AML-193 (cell line): ENCODE measurements around the gene RELCH.

Experiments used
- DNase-seq, 2 experiments: peaks; one replicate each; lab custom pipeline; 2025; lab: John Stamatoyannopoulos, UW

Gene RELCH

GRCh38 chr18:62250475-62250874 is 63.4 kb downstream of the RELCH start:
- no peak for DNase-seq

GRCh38 chr18:62258093-62258492 is 71.0 kb downstream of the RELCH start:
- no peak for DNase-seq

- DNase-seq, result peak; percentile 19 to 29
Measured at GRCh38 chr18:62258616-62259015, 71.6 kb downstream of the RELCH start.

- DNase-seq, result no peak
Measured at GRCh38 chr18:62262061-62262460, 75.0 kb downstream of the RELCH start.

- DNase-seq, result peak; percentile 16 to 29
Measured at GRCh38 chr18:62264984-62265383, 77.9 kb downstream of the RELCH start.

GRCh38 chr18:62277045-62277444 is 90.0 kb downstream of the RELCH start:
- no peak for DNase-seq

GRCh38 chr18:62279561-62279960 is 92.5 kb downstream of the RELCH start:
- no peak for DNase-seq

- DNase-seq, result no peak
Measured at GRCh38 chr18:62280058-62280457, 93.0 kb downstream of the RELCH start.

GRCh38 chr18:62280786-62281185 is 93.7 kb downstream of the RELCH start:
- no peak for DNase-seq

GRCh38 chr18:62281684-62282083 is 94.6 kb downstream of the RELCH start:
- peak; percentile 18 to 25 for DNase-seq

GRCh38 chr18:62282188-62282629 is 95.2 kb downstream of the RELCH start:
- DNase-seq, result no peak

GRCh38 chr18:62284637-62285036 is 97.6 kb downstream of the RELCH start:
- no peak for DNase-seq

- DNase-seq, result no peak
Measured at GRCh38 chr18:62285281-62285680, 98.2 kb downstream of the RELCH start.

GRCh38 chr18:62287781-62288664 is 101.0 kb downstream of the RELCH start:
- no peak for DNase-seq

GRCh38 chr18:62288665-62289008 is 101.6 kb downstream of the RELCH start:
- DNase-seq, result peak; percentile 87 to 90

- no peak for DNase-seq
Measured at GRCh38 chr18:62289047-62289446, 102.0 kb downstream of the RELCH start.

- DNase-seq, result no peak
Measured at GRCh38 chr18:62294073-62294472, 107.0 kb downstream of the RELCH start.

- no peak for DNase-seq
Measured at GRCh38 chr18:62300359-62300963, 113.4 kb downstream of the RELCH start.

GRCh38 chr18:62301322-62301721 is 114.3 kb downstream of the RELCH start:
- no peak for DNase-seq

- DNase-seq, result no peak
Measured at GRCh38 chr18:62312851-62313250, 125.8 kb downstream of the RELCH start.

GRCh38 chr18:62318228-62319180 is 131.4 kb downstream of the RELCH start:
- no peak for DNase-seq

GRCh38 chr18:62321201-62321600 is 134.1 kb downstream of the RELCH start:
- DNase-seq, result no peak
